ENCODE data around the gene LIMK2.

- no peak for TF ChIP-seq CTCF (IDR thresholded peaks at IDR 0.05)
- no peak for TF ChIP-seq POLR2AphosphoS5 (IDR thresholded peaks at IDR 0.05)
- TF ChIP-seq EP300 (IDR thresholded peaks at IDR 0.05): no peak
These were observed 11.7 kb downstream of the LIMK2 start for GRCh38 chr22:31223786-31224191.

All from suprapubic skin (tissue), 4 donors.